Activated CD8-positive, alpha-beta T cell treated with anti-CD3 and anti-CD28 coated beads, Interleukin-2, amount 10 ng/mL, durations not matched to agents 7 days and 5 days (primary cell): ENCODE measurements around the gene TMEM121. TPM values are rescaled to one million over a fixed set of nuclear protein-coding genes. Genes with fewer than 3 reads are reported as not detected.

Experiments used
- ATAC-seq: fragments of 150-1000 bp; cut with Tn5 transposase; one replicate; pipeline ENCODE4 v1.10.0; 2021; ENCODE audit warnings: moderate library complexity
- CTCF ChIA-PET: fragments of 350-600 bp; sonication (Branson Sonifier 250); formaldehyde crosslinking; loops from one replicate; lab custom pipeline; 2021; ENCODE audit warnings: antibody characterized with exemption; lab: Charles Lee
- POLR2A ChIA-PET: fragments of 350-600 bp; sonication (Branson Sonifier 250); formaldehyde crosslinking; loops from one replicate; lab custom pipeline; 2021; ENCODE audit warnings: antibody characterized with exemption; lab: Charles Lee
- DNase-seq: peaks from one replicate; pipeline ENCODE4 v3.0.0-alpha.2; 2020
- H3K27ac Mint-ChIP-seq: one replicate; pipeline ENCODE4 v1.8.0; 2021; ENCODE audit warnings: mild to moderate bottlenecking, mixed read lengths
- H3K27me3 Mint-ChIP-seq: one replicate; pipeline ENCODE4 v1.8.0; 2021; ENCODE audit warnings: low read depth, mixed read lengths
- H3K36me3 Mint-ChIP-seq: one replicate; pipeline ENCODE4 v1.8.0; 2021; ENCODE audit warnings: low read depth, mixed read lengths
- H3K4me1 Mint-ChIP-seq: one replicate; pipeline ENCODE4 v1.8.0; 2021; ENCODE audit warnings: low read depth, mixed read lengths
- H3K4me3 Mint-ChIP-seq: one replicate; pipeline ENCODE4 v1.8.0; 2021; ENCODE audit warnings: mild to moderate bottlenecking, mixed read lengths
- H3K9me3 Mint-ChIP-seq: one replicate; pipeline ENCODE4 v1.8.0; 2022; ENCODE audit warnings: mixed read lengths; ENCODE audit not compliant: insufficient read depth
- total RNA-seq, 2 experiments: library from RNA; stranded (reverse); gene quantifications; one replicate each; pipeline ENCODE4 v1.2.3, GENCODE V29; 2021

Gene TMEM121
- total RNA-seq, result 1 to 10 TPM; 8.6 to 9.2 TPM

DNA sequence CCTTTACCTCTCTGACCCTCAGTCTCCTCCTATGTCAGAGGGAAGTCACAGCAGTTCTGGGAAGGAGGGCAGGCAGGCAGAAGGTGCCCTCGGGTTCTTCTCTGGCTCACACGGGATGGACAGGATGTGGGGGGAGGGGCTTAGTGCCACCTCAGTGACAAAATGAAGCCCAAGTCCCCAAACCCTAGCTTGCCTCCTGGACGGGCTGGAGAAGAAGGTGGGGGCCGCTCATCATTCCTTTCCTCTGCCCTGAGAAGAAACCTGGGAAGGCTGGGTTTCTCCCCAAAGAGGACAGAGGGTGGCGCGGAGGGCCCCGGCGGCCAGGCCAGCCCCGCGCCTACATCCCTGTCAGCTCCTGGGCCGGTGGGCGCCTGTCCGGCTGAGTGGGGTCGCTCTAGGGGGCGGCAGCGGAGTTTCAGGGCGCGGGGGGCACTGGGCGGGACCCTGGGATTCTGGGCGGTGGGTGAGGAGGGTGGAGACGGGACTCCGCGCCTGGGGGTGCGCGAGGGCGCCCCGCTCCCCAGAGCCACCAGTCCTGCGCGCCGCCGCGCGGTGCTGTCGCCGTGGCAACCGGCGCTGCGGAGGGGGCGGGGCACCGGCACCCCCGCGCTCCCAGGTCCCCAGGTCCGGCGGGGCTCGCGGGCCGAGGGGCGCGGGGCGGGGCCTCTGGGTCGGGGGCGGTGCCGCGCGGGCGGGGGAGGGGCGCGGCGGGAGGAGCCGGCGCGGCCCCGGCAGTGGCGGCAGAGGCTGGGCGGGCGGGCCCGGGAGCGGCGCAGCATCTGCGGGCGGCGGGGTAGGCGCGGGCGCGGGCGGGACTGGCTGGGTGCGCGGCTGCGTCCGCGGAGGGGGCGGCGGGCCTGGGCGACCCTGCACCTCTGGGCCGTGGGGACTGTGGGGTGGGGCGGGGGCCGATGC lies at the start of gene TMEM121:
Gene TMEM121 (plus strand): TSS at position 723 of the 915 bp plus-strand sequence. CDS start 2,252 bp downstream, outside the sequence.
- ChIA-PET POLR2A (no interaction called here), CTCF (interaction anchor here (1.0 kb wide), 1 partner anchor 15 kb away, joined by 3 read pairs; no protein-coding TSS in a partner anchor)
- Mint-ChIP-seq H3K27me3 (peaks cover 31% of the 10 kb centered on the region), H3K27ac (peak within 1 kb of the TSS; percentile 61), H3K4me3 (peak within 1 kb of the TSS; percentile 73), H3K4me1 (peaks cover 26% of the 10 kb centered on the region), H3K36me3 (no peaks in the 10 kb centered on the region), H3K9me3 (no peaks in the 10 kb centered on the region)
- ATAC-seq (peak; percentile 25), DNase-seq (peak; percentile 43)

DNA sequence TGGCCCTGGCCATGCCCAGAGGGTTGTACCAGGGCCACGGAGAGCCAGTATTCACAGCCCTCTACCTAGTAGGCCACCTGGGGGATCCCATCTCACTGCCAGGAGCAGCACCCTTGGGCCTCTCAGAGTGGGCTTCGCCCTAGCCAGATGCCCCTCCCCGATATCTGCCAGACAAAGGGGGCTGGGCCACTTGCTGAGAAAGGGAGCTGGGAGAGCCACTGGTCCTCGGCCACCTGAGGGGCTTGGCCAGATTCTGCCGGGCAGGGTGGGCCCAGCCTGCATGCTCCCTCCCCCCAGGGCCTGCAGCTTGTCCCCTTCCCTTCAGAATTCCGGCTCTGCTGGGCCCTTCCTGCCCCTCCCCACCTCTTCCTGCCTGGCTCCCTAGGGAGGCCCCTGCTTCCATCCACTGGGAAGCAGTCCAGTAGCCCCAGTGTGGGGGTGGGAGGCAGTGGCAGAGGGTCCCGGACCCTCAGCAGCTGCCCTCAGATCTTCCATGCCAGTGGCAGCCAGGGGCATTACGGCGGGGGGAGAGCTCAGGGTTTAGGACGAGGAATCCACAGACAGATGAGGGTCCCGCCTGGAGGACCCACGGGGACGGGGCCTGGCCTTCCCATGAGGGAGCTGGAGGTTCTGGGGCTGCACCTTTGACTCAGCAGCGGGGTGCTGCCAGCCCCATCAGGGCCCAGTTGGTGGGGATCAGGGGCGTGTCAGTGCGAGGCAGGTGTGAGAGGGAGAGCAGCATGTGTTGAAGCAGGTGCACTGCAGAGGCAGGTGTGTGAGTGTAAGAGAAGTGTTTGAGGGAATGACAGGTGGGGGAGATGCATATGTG lies 49.3 kb upstream of the TMEM121 start:
- ChIA-PET POLR2A (interaction anchor here (0.8 to 1.4 kb wide), 2 partner anchors 13 kb away, joined by 3 to 4 read pairs; no protein-coding TSS in a partner anchor), CTCF (interaction anchor here (0.7 to 2.1 kb wide), 2 partner anchors 13 to 83 kb away, joined by 3 to 7 read pairs; no protein-coding TSS in a partner anchor)
- peaks cover 26% of the 10 kb centered on the region for H3K27me3 Mint-ChIP-seq
- H3K4me3 Mint-ChIP-seq, result no peak overlapping the region
- ATAC-seq (no peak), DNase-seq (no peak)
- H3K27ac Mint-ChIP-seq, result no peak overlapping the region
- H3K36me3 Mint-ChIP-seq, result peaks cover 3% of the 10 kb centered on the region
- H3K9me3 Mint-ChIP-seq, result no peaks in the 10 kb centered on the region
- peaks cover 32% of the 10 kb centered on the region for H3K4me1 Mint-ChIP-seq

DNA sequence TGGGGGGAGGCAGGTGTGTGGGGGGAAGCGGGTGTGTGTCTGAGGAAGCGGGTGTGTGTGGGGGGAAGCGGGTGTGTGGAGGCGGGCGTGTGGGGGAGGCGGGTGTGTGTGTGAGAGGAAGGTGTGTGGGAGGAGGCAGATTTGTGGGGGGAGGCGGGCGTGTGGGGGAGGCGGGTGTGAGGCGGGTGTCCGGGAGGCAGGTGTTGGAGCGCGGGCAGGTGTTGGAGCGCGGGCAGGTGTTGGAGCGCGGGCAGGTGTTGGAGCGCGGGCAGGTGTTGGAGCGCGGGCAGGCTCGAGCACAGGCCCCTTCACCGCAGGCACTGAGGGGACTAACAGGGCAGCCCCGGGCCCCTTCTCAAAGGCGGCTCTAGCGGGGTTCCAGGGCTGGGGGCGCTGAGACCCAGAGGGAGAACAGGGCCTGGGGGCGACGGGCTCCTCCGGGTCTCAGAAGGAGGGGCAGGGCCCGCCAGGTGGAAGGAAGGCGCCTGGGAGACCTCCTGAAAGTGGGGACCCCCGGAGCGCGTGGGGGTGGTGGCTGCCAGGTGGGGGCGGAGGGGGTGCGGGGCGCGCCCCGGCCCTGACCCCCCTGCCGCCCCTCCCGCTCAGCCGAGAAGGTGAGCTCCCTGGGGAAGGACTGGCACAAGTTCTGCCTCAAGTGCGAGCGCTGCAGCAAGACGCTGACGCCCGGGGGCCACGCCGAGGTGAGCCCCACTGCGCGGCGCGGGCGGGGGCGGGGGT lies 48.6 kb upstream of the TMEM121 start:
- Mint-ChIP-seq H3K27ac (no peak overlapping the region), H3K4me3 (no peak overlapping the region), H3K27me3 (peaks cover 26% of the 10 kb centered on the region), H3K36me3 (peaks cover 3% of the 10 kb centered on the region), H3K4me1 (peaks cover 39% of the 10 kb centered on the region), H3K9me3 (no peaks in the 10 kb centered on the region)
- no peak for DNase-seq
- CTCF ChIA-PET, result interaction anchor here (2.1 kb wide), 1 partner anchor 12 kb away, joined by 7 read pairs; no protein-coding TSS in a partner anchor
- no peak for ATAC-seq
- POLR2A ChIA-PET, result no interaction called here

DNA sequence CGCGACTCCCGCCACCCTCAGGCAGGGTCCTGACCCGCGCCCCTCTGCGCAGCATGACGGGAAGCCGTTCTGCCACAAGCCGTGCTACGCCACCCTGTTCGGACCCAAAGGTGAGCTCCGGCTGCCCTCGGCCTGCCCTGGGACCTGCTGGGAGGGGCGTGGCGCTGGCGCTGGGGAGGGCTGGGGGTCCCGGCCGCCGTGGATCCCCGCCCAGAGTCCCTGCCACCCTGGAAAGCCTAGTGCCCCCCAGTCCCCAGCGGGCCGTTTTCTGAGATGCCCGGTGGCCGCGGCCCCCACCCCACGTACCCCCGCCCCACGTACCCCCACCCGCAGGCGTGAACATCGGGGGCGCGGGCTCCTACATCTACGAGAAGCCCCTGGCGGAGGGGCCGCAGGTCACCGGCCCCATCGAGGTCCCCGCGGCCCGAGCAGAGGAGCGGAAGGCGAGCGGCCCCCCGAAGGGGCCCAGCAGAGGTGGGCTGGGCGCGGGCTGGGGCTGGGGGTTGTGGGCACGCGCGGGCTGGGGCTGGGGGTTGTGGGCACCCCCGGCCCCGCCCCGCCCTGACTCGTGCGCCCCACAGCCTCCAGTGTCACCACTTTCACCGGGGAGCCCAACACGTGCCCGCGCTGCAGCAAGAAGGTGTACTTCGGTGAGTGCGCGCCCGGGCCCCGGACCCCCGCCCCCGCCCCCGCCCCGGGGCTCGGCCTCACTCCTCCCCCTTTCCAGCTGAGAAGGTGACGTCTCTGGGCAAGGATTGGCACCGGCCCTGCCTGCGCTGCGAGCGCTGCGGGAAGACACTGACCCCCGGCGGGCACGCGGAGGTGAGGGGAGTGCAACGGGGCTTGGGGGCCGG lies 47.8 kb upstream of the TMEM121 start:
- peaks cover 3% of the 10 kb centered on the region for H3K36me3 Mint-ChIP-seq
- DNase-seq, result no peak
- ATAC-seq, result no peak
- CTCF ChIA-PET, result no interaction called here
- no peak overlapping the region for H3K27ac Mint-ChIP-seq
- POLR2A ChIA-PET, result no interaction called here
- peaks cover 26% of the 10 kb centered on the region for H3K27me3 Mint-ChIP-seq
- peaks cover 35% of the 10 kb centered on the region for H3K4me1 Mint-ChIP-seq
- H3K4me3 Mint-ChIP-seq, result no peak overlapping the region
- H3K9me3 Mint-ChIP-seq, result no peaks in the 10 kb centered on the region

DNA sequence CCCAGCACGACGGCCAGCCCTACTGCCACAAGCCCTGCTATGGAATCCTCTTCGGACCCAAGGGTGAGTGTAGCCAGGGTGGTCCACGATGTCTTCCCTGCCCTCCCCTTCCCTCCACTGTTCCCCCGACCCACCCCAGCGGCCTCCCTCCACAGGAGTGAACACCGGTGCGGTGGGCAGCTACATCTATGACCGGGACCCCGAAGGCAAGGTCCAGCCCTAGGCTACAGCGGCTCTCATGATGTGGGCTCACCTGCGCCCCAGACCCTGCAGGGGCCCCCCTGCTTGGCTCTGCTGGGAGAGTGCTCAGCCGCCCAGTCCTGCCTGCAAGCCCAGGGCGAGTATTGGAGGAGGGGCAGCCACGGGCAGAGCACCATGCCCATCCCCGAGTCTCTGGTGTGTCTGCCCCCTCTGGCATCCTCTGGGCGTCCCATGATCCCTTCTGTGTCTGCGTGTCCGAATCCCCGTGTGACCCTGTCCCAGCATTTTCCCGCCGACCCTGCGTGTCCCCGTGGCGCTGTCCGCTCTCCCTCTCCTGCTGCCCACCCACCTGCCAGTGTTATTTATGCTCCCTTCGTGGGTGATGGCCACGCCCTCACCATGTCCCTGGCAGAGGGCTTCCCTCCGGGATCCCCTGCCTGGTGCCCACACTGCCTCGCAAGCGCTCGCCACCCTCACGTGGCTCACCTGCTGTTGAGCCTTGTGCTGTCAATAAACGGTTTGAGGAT lies 46.8 kb upstream of the TMEM121 start:
- no peaks in the 10 kb centered on the region for H3K9me3 Mint-ChIP-seq
- H3K4me3 Mint-ChIP-seq, result no peak overlapping the region
- H3K36me3 Mint-ChIP-seq, result peaks cover 3% of the 10 kb centered on the region
- POLR2A ChIA-PET, result no interaction called here
- no peak for DNase-seq
- H3K27me3 Mint-ChIP-seq, result peaks cover 26% of the 10 kb centered on the region
- ATAC-seq, result no peak
- CTCF ChIA-PET, result interaction anchor here (2.9 kb wide), 1 partner anchor 11 kb away, joined by 132 read pairs; the partner anchor contains the start of gene TEDC1
- peak overlapping the region; percentile 49 for H3K27ac Mint-ChIP-seq
- peaks cover 37% of the 10 kb centered on the region for H3K4me1 Mint-ChIP-seq

DNA sequence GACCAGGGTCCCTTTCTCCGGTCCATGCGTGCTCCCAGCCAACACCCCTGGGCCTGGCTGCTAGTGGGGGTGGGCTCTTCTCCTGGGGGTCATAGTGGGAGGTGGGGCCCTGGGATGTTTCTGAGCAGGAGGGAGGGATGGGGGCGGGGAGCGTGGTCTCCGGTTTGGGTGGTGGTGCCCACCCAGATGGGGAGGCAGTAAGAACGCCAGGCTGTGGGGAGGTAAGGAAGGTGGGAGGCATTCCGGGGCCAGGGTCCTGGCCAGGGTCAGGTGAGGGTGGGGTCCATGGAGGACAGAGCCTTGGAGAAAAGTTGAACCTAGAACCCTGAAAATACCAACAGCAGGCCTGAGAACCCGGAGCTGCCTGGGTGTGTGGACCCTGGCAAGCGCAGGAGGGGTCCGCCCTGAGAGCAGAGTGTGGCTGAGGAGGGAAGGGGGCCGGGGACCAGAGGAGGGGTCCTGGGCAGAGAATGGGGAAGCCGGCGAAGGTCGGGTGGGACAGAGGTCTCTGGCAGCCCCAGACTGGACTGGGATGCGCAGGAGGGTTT lies 46.1 kb upstream of the TMEM121 start:
- H3K27ac Mint-ChIP-seq, result peak overlapping the region; percentile 49
- DNase-seq (no peak), ATAC-seq (no peak)
- H3K27me3 Mint-ChIP-seq, result peaks cover 26% of the 10 kb centered on the region
- no peak overlapping the region for H3K4me3 Mint-ChIP-seq
- ChIA-PET POLR2A (interaction anchor here (0.6 to 2.7 kb wide), 4 partner anchors 9 to 55 kb away, joined by 3 to 53 read pairs (median 4); partner anchors contain the start of gene TEDC1), CTCF (interaction anchor here (0.6 to 2.9 kb wide), 22 partner anchors 9 to 220 kb away, joined by 3 to 132 read pairs (median 4); partner anchors contain the start of genes PACS2, TEDC1 and TEX22)
- H3K36me3 Mint-ChIP-seq, result peaks cover 3% of the 10 kb centered on the region
- H3K9me3 Mint-ChIP-seq, result no peaks in the 10 kb centered on the region
- H3K4me1 Mint-ChIP-seq, result peaks cover 40% of the 10 kb centered on the region

DNA sequence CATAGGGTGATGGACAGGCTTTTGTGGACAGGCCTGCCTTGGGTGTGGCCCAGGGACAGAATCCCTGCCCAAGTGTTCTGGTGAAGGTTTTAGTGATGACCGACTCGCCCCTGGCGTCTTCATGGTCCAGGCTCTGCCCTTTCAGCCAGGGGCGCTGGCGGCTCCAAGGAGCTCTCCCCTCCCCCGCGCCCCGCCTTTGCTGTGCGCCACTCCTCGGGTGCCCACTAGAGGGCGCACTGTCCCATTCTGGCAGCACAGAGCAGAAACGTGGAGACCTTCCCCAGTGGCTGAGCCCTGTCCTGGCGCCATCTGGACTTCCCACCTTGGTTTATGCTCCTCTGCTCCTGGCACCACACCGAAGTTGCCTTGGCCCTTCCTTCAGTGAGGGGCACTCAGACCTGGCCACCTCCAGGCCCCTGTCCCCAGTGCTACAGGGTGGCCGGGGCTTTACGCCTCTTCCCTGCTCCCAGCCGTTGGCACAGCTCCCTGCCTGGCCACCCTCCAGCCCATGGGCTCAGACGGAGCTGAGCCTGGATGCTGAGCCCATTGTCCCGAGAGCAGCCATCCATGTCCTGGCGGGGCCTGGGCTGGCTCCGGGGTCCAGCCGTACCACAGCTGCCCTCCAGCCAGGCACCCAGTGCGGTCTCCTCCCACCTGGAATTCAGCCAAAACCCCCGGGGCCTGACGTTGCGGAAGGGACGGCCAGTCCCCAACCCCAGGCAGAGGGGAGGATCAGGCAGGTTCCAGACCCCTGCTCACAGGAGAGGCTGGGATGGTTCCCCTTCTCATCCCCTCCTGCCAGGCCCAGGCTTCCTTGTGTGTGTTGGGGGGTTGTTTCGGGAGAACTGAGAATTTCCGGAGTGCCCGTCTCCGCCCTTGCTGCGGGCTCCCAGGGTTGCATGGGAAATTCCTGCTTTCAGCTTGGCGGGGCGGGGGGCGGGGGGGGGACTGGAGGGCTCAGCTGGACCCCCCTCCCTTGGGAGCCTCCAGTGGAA lies 45.3 kb upstream of the TMEM121 start:
- peaks cover 49% of the 10 kb centered on the region for H3K4me1 Mint-ChIP-seq
- peak; percentile 45 for ATAC-seq
- POLR2A ChIA-PET, result interaction anchor here (0.6 to 2.7 kb wide), 7 partner anchors 10 to 187 kb away, joined by 3 to 53 read pairs (median 4); partner anchors contain the start of gene TEDC1
- CTCF ChIA-PET, result interaction anchor here (0.6 to 2.9 kb wide), 26 partner anchors 10 to 221 kb away, joined by 3 to 132 read pairs (median 4); partner anchors contain the start of genes PACS2, TEDC1 and TEX22
- no peaks in the 10 kb centered on the region for H3K9me3 Mint-ChIP-seq
- H3K4me3 Mint-ChIP-seq, result peak overlapping the region; percentile 55
- peaks cover 23% of the 10 kb centered on the region for H3K27me3 Mint-ChIP-seq
- H3K27ac Mint-ChIP-seq, result peak overlapping the region; percentile 98
- peak; percentile 91 for DNase-seq
- H3K36me3 Mint-ChIP-seq, result peaks cover 3% of the 10 kb centered on the region

DNA sequence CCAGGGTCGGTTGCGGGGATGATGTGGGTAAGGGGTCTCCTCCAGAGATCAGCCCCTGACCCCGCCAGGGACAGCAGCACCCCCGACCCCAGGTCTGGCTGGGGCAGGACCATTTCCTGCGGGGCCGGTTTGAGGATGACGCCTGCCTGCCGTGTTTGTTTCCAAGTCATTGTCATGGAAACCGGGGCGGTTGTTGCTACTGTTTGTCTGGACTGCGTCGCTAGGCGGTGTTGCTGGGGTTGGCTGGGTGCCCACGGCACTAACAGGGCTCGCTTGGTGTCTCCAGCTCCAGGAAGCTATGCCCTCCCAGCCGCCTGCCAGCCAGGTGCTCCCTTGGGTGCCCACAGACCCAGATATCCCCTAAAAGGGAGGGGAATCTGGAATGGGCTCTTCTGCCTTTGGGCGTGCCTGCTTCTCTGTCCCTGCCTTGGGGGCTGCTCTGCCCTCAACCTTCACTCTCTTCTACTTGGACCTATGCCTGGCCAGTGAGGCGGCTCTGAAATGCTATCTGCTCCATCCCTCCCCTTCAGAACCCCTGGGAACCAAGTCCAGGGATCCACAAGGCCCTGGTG lies 44.4 kb upstream of the TMEM121 start:
- peaks cover 3% of the 10 kb centered on the region for H3K36me3 Mint-ChIP-seq
- POLR2A ChIA-PET, result interaction anchor here (0.8 to 2.7 kb wide), 5 partner anchors 9 to 181 kb away, joined by 3 to 53 read pairs (median 5); partner anchors contain the start of genes BRF1 and TEDC1
- ATAC-seq, result peak; percentile 71
- no peaks in the 10 kb centered on the region for H3K9me3 Mint-ChIP-seq
- CTCF ChIA-PET, result interaction anchor here (0.6 to 2.9 kb wide), 9 partner anchors 9 to 111 kb away, joined by 3 to 132 read pairs (median 6); partner anchors contain the start of genes TEDC1 and TEX22
- peaks cover 18% of the 10 kb centered on the region for H3K27me3 Mint-ChIP-seq
- DNase-seq, result peak; percentile 98
- peak overlapping the region; percentile 98 for H3K27ac Mint-ChIP-seq
- peaks cover 53% of the 10 kb centered on the region for H3K4me1 Mint-ChIP-seq
- H3K4me3 Mint-ChIP-seq, result peak overlapping the region; percentile 55
